GM18868 (cell line): ENCODE data around the gene RUNDC1.
"Not testable (repeated sequence)": the region's sequence is repeated elsewhere in the genome, so short reads cannot be mapped to it uniquely, and the experiment has no call there.

Experiments used
- ATAC-seq: cut with Tn5 transposase; IDR thresholded peaks from one replicate; pipeline ENCODE4 v1.9.1; 2021; ENCODE audit warnings: mild to moderate bottlenecking, moderate library complexity; ENCODE audit not compliant: unreplicated experiment

Gene RUNDC1

GRCh38 chr17:42989726-42990652, 9.6 kb downstream of the RUNDC1 start:
- ATAC-seq, result no peak

- no peak for ATAC-seq
Observed at GRCh38 chr17:42991471-42991870, 11.1 kb downstream of the RUNDC1 start.

- ATAC-seq, result no peak
Observed at GRCh38 chr17:42992872-42993271, 12.5 kb downstream of the RUNDC1 start.

- ATAC-seq, result not testable (repeated sequence)
Observed at GRCh38 chr17:42993913-42994312, 13.5 kb downstream of the RUNDC1 start.

- no peak for ATAC-seq
Observed at GRCh38 chr17:42997390-42997983, 17.1 kb downstream of the RUNDC1 start.

GRCh38 chr17:42997984-42998938, 17.9 kb downstream of the RUNDC1 start, which contains the start of gene RPL27:
TSS of gene RPL27 (plus strand) at chr17:42998419. CDS start at chr17:42998751, 332 bp downstream.
- ATAC-seq, result peak; percentile 90

GRCh38 chr17:42999003-42999525, 18.7 kb downstream of the RUNDC1 start:
- ATAC-seq, result no peak

- ATAC-seq, result not testable (repeated sequence)
Observed at GRCh38 chr17:43000894-43001293, 20.5 kb downstream of the RUNDC1 start.

GRCh38 chr17:43003542-43004172, 23.3 kb downstream of the RUNDC1 start:
- ATAC-seq, result no peak

- ATAC-seq, result peak; percentile 78
Observed at GRCh38 chr17:43006639-43007551, 26.5 kb downstream of the RUNDC1 start, which contains the start of gene IFI35. TSS of gene IFI35 (plus strand) at chr17:43006784. CDS start at chr17:43006948, 164 bp downstream.

- ATAC-seq, result no peak
Observed at GRCh38 chr17:43010667-43011308, 30.4 kb downstream of the RUNDC1 start.

- ATAC-seq, result no peak
Observed at GRCh38 chr17:43011728-43012472, 31.5 kb downstream of the RUNDC1 start.

GRCh38 chr17:43013296-43013695, 32.9 kb downstream of the RUNDC1 start:
- no peak for ATAC-seq

- no peak for ATAC-seq
Observed at GRCh38 chr17:43014020-43014648, 33.8 kb downstream of the RUNDC1 start.

- ATAC-seq, result no peak
Observed at GRCh38 chr17:43014649-43015542, 34.5 kb downstream of the RUNDC1 start.

- ATAC-seq, result no peak
Observed at GRCh38 chr17:43015579-43015978, 35.2 kb downstream of the RUNDC1 start.
